Thyroid gland (tissue), 4 donors: ENCODE results near the gene RCN2.

Experiments used
- POLR2A ChIP-seq, 2 donors: fragments of 450-650 bp; IDR thresholded peaks; one replicate each; pipeline ENCODE4 v1.6.1; 2017; ENCODE audit warnings: antibody characterized with exemption in 2 of 2, mild to moderate bottlenecking in 2 of 2, moderate library complexity in 1 of 2
- TF ChIP-seq, protein P1 (sequence below), 6 experiments: fragments of 200-600 bp in 3 of 6; fragments of 450-650 bp in 3 of 6; sonication (generic) in 3 of 6; IDR thresholded peaks; one replicate each; pipeline ENCODE4 v1.5.1; 2016 to 2019; ENCODE audit warnings: antibody characterized with exemption in 6 of 6, mild to moderate bottlenecking in 2 of 6, inconsistent platforms in 1 of 6, moderate library complexity in 1 of 6

DNA sequence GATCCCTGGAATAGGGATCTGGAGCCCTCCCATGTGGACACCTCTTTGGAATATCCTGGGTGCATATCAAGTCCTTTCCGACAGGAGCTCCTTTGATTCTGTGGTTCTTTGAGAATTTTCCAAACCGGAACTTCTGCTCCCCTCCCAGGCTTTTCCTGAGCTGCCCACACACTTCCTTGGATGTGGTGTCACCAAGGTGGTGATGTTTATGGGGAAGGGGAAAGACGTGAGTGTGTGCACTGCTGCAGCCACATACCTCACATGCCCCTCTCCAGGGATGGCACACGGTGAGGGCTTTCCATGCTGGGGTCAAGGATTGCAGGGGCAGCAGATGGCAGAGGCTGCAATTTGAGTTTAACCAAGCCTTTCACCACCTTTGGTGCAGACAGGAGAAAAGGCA is 35.5 kb downstream of the RCN2 start:
- TF ChIP-seq, protein P1, sequence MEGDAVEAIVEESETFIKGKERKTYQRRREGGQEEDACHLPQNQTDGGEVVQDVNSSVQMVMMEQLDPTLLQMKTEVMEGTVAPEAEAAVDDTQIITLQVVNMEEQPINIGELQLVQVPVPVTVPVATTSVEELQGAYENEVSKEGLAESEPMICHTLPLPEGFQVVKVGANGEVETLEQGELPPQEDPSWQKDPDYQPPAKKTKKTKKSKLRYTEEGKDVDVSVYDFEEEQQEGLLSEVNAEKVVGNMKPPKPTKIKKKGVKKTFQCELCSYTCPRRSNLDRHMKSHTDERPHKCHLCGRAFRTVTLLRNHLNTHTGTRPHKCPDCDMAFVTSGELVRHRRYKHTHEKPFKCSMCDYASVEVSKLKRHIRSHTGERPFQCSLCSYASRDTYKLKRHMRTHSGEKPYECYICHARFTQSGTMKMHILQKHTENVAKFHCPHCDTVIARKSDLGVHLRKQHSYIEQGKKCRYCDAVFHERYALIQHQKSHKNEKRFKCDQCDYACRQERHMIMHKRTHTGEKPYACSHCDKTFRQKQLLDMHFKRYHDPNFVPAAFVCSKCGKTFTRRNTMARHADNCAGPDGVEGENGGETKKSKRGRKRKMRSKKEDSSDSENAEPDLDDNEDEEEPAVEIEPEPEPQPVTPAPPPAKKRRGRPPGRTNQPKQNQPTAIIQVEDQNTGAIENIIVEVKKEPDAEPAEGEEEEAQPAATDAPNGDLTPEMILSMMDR (IDR thresholded peaks at IDR 0.05), result no peak
- no peak for TF ChIP-seq POLR2A (IDR thresholded peaks at IDR 0.05)
